Adipose tissue (tissue), 3 donors: ENCODE data around the gene MAP3K7CL. TPM values are rescaled to one million over a fixed set of nuclear protein-coding genes. Genes with fewer than 3 reads are reported as not detected.
A peak's percentile ranks its signal among the peaks of the same experiment; 100 is the strongest.

Experiments used
- H3K27ac ChIP-seq: one replicate; pipeline ENCODE4 v1.5.1; 2013; ENCODE audit warnings: low read depth, low read length
- WGBS, 3 donors: extraction: QIAGEN DNeasy Blood & Tissue Kit; methylation state at CpG; one replicate each; pipeline ENCODE4 v1.1.7; 2013; 5-methylcytosine and 5-hydroxymethylcytosine counted together
- polyA plus RNA-seq, 3 donors: library from polyadenylated mRNA; stranded (reverse); fragments of 200-250 nt; gene quantifications; one replicate each; pipeline ENCODE4 v1.2.3, GENCODE V29; 2013
- donor health status: healthy with polysubstance abuse.
- donor health status: Bipolar disorder and iron deficiency.
- donor health status: healthy.

The MAP3K7CL gene
- polyA plus RNA-seq, 3 donors = 2.2 to 4.9 (median 3.3) TPM

GRCh38 chr21:29184037-29184436 is 53.6 kb downstream of the MAP3K7CL start:
- H3K27ac ChIP-seq = no peak overlapping the region
- 37 to 78% (median 41%) methylated on average over 1 of the region's 1 CpG for WGBS, 3 donors

GRCh38 chr21:29185172-29185571 is 54.7 kb downstream of the MAP3K7CL start:
- no peak overlapping the region for H3K27ac ChIP-seq

GRCh38 chr21:29185633-29186032 is 55.2 kb downstream of the MAP3K7CL start:
- 90 to 96% (median 93%) methylated on average over 4 of the region's 4 CpGs for WGBS, 3 donors
- no peak overlapping the region for H3K27ac ChIP-seq

More at GRCh38 chr21:29185172-29185571, 54.7 kb downstream of the MAP3K7CL start:
- WGBS, 3 donors = 65 to 97% (median 68%) methylated on average over 1 of the region's 1 CpG

GRCh38 chr21:29186246-29186645 is 55.8 kb downstream of the MAP3K7CL start:
- no peak overlapping the region for H3K27ac ChIP-seq

GRCh38 chr21:29187944-29188343 is 57.5 kb downstream of the MAP3K7CL start:
- 86 to 95% (median 88%) methylated on average over 2 of the region's 2 CpGs for WGBS, 3 donors
- no peak overlapping the region for H3K27ac ChIP-seq

- no peak overlapping the region for H3K27ac ChIP-seq
- WGBS, 3 donors = 90 to 94% (median 91%) methylated on average over 2 of the region's 2 CpGs
These were observed 58.9 kb downstream of the MAP3K7CL start for GRCh38 chr21:29189353-29189752.

- 55 to 71% (median 69%) methylated on average over 2 of the region's 2 CpGs for WGBS, 3 donors
- H3K27ac ChIP-seq = no peak overlapping the region
These were observed 60.5 kb downstream of the MAP3K7CL start for GRCh38 chr21:29190923-29191331.

GRCh38 chr21:29193072-29193471 is 62.6 kb downstream of the MAP3K7CL start:
- 35 to 76% (median 55%) methylated on average over 10 of the region's 10 CpGs for WGBS, 3 donors
- H3K27ac ChIP-seq = no peak overlapping the region

- WGBS, 3 donors = 65 to 89% (median 81%) methylated on average over 6 of the region's 6 CpGs
- no peak overlapping the region for H3K27ac ChIP-seq
These were observed 63.5 kb downstream of the MAP3K7CL start for GRCh38 chr21:29193901-29194300.

GRCh38 chr21:29194342-29194741 is 63.9 kb downstream of the MAP3K7CL start:
- H3K27ac ChIP-seq = no peak overlapping the region
- 47 to 89% (median 84%) methylated on average over 3 of the region's 3 CpGs for WGBS, 3 donors

GRCh38 chr21:29194847-29195246 is 64.4 kb downstream of the MAP3K7CL start:
- 39 to 77% (median 69%) methylated on average over 3 of the region's 3 CpGs for WGBS, 3 donors
- no peak overlapping the region for H3K27ac ChIP-seq

- WGBS, 3 donors = 10 to 25% (median 11%) methylated on average over 8 of the region's 8 CpGs
- H3K27ac ChIP-seq = no peak overlapping the region
These were observed 65.7 kb downstream of the MAP3K7CL start for GRCh38 chr21:29195981-29196669.

GRCh38 chr21:29196670-29197191 is 66.3 kb downstream of the MAP3K7CL start:
- 45 to 79% (median 50%) methylated on average over 5 of the region's 5 CpGs for WGBS, 3 donors
- peak overlapping the region; percentile 44 for H3K27ac ChIP-seq

- H3K27ac ChIP-seq = no peak overlapping the region
These were observed 70.7 kb downstream of the MAP3K7CL start for GRCh38 chr21:29201186-29201585.

- 90 to 94% (median 94%) methylated on average over 5 of the region's 5 CpGs for WGBS, 3 donors
- no peak overlapping the region for H3K27ac ChIP-seq
These were observed 74.6 kb downstream of the MAP3K7CL start for GRCh38 chr21:29205009-29205408.

- WGBS, 3 donors = 68 to 87% (median 83%) methylated on average over 3 of the region's 3 CpGs
- no peak overlapping the region for H3K27ac ChIP-seq
These were observed 75.5 kb downstream of the MAP3K7CL start for GRCh38 chr21:29205988-29206387.

- no peak overlapping the region for H3K27ac ChIP-seq
- 69 to 95% (median 92%) methylated on average over 4 of the region's 4 CpGs for WGBS, 3 donors
These were observed 76.0 kb downstream of the MAP3K7CL start for GRCh38 chr21:29206445-29206844.

GRCh38 chr21:29207201-29207600 is 76.8 kb downstream of the MAP3K7CL start:
- WGBS, 3 donors = 79 to 86% (median 80%) methylated on average over 3 of the region's 3 CpGs
- no peak overlapping the region for H3K27ac ChIP-seq

- WGBS, 3 donors = 56 to 71% (median 56%) methylated on average over 9 of the region's 9 CpGs
- H3K27ac ChIP-seq = no peak overlapping the region
These were observed 77.7 kb downstream of the MAP3K7CL start for GRCh38 chr21:29208044-29208681.

GRCh38 chr21:29208682-29209059 is 78.2 kb downstream of the MAP3K7CL start:
- H3K27ac ChIP-seq = no peak overlapping the region
- 9 to 39% (median 14%) methylated on average over 1 of the region's 1 CpG for WGBS, 3 donors
